ENCODE results near the gene DOCK11. TPM values are rescaled to one million over a fixed set of nuclear protein-coding genes. Genes with fewer than 3 reads are reported as not detected.
"Not testable (repeated sequence)": the region's sequence is repeated elsewhere in the genome, so short reads cannot be mapped to it uniquely, and the experiment has no call there.

Gene DOCK11
- 10 to 100 TPM; 19.7 to 21.3 (median 20.8) TPM for polyA plus RNA-seq (ENCODE audit: insufficient read length in 4 of 4)

DNA sequence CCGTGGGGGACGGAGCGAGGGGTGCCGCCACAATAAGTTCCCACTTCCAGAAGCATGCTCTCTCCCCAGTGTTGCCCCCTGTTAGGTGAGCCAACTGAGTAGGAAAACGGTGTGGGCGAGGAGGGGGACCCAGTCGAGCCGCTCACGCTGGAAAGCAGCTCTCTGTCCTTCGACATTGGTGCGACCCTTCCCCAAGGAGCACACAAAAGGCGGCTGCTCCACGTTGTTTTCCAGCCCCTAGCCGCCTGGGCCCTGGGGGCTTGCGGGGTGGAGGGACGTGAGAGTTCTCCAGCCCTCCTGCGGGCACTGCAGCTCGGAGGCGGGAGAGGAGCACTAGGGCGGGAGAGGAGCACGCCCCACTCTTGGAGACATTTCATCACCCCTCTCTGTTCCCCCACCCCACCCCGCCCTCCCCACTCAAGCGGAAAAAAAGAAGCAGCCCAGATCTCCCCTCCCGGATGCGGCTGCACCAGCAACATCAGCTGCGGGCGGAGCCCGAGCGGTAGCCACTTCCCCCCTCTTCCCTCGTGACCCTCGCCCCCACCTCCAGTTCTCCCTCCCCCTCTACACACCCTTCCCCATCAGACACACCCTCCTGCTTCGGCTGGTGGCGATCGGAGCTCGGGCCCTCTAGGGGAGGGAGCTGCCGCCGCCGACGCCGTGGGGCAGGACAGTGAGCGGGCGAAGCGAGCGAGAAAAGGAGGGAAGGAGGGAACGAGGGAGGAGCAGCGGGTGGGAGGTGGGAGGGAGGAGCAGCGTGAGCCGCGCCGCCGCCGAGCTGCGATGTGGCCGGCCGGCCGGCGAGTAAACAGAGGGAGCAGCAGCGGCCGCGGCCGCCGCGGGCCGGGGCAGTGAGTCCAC, at the start of gene DOCK11:
TSS of gene DOCK11 (plus strand) at position 755 of the 861 bp plus-strand sequence. CDS start 157 bp downstream, outside the sequence.
- peak in 2 of 4 donors; percentile 45 to 53 for DNase-seq (ENCODE audit: low read depth in 4 of 4, low spot score in 3 of 4)

DNA sequence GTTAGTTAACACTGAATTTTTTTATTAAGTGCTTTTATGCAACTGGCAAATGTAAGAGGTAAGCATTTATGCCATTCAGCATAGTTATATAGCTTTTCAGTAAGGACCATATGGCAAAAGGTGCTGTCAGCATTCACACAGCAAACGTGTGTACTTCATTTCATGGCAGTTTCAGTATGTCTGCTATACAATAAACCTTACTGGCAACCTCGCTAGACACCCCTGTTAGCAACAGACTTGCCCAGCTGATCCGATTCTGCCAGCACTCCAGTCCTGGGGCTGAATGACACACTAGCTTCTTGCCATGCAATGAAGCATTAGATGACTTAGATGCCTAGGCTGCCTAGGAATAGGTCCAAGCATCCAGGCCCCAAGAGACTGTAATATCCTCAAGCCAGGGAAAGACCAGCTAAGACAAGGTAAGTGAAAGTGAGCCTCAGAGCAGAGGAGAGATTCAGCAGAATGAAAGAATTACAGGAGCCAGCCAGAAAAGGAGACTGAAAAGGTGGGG, 47.3 kb upstream of the DOCK11 start:
- DNase-seq (ENCODE audit: low read depth in 4 of 4, low spot score in 3 of 4): no peak

- DNase-seq (ENCODE audit: low read depth in 4 of 4, low spot score in 3 of 4): no peak
Measured at GRCh38 chrX:118455013-118455412, 40.6 kb upstream of the DOCK11 start.

GRCh38 chrX:118459494-118459893, 36.1 kb upstream of the DOCK11 start:
- peak; percentile 1 to 18 (median 10) for DNase-seq (ENCODE audit: low read depth in 4 of 4, low spot score in 3 of 4)

DNA sequence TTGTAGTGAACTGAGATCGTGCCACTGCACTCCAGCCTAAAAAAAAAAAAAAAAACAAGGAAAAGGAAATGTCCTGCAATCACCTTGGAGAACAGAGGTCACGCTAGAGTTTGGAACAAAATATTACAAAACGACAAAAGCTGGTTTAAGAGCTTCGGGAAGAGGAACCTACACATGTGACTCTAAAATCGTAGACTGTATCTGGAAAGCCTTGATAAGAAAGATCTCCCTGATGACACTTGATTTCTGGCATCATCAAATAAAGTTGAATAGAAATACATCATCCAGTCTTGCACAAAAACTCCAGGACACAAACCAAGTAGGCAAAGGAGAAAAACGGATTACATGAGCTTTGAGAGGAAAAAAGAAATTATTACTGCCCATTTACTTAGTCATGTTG, 31.1 kb upstream of the DOCK11 start:
- no peak for DNase-seq (ENCODE audit: low read depth in 4 of 4, low spot score in 3 of 4)

- no peak for DNase-seq (ENCODE audit: low read depth in 4 of 4, low spot score in 3 of 4)
Measured at GRCh38 chrX:118468122-118468521, 27.5 kb upstream of the DOCK11 start.

- DNase-seq (ENCODE audit: low read depth in 4 of 4, low spot score in 3 of 4): not testable (repeated sequence)
Measured at GRCh38 chrX:118470721-118471347, 24.8 kb upstream of the DOCK11 start.

- DNase-seq (ENCODE audit: low read depth in 4 of 4, low spot score in 3 of 4): no peak
Measured at GRCh38 chrX:118474586-118474985, 21.0 kb upstream of the DOCK11 start.

DNA sequence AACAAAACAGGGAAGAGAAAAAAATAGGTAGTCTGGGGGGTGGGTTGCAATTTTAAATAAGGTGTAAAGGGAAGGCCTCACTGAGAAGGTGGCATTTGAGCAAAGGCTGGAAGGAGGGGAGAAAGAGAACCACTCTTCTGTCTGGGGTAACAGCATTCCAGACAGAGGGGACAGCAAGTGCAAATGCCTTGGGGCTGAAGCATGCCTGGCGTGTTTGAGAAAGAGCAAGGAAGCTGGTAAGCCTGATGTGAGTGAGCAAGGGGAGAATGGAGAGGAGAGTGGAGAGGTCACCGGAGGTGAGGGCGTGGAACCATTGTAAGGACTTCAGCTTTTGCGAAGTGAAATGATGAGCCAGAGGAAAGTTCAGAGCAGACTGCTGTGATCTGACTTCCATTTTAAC, 19.7 kb upstream of the DOCK11 start:
- DNase-seq (ENCODE audit: low read depth in 4 of 4, low spot score in 3 of 4): no peak

DNA sequence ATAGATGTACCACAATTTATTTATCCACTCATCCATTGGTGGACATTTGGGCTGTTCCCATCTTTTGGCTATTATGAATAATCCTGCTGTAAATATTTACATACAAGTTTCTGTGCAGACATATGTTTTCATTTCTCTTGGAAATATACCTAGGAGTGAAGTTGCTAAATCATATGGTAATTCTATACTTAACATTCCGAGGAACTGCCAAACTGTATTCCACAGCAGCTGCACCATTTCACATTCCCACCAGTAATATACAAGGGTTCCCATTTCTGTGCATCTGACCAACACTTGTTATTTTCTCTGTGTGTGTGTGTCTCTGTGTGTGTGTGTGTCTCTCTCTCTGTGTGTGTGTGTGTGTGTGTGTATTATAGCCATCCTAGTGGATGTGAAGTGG, 15.4 kb upstream of the DOCK11 start:
- no peak for DNase-seq (ENCODE audit: low read depth in 4 of 4, low spot score in 3 of 4)

GRCh38 chrX:118482384-118482783, 13.2 kb upstream of the DOCK11 start:
- not testable (repeated sequence) for DNase-seq (ENCODE audit: low read depth in 4 of 4, low spot score in 3 of 4)

DNA sequence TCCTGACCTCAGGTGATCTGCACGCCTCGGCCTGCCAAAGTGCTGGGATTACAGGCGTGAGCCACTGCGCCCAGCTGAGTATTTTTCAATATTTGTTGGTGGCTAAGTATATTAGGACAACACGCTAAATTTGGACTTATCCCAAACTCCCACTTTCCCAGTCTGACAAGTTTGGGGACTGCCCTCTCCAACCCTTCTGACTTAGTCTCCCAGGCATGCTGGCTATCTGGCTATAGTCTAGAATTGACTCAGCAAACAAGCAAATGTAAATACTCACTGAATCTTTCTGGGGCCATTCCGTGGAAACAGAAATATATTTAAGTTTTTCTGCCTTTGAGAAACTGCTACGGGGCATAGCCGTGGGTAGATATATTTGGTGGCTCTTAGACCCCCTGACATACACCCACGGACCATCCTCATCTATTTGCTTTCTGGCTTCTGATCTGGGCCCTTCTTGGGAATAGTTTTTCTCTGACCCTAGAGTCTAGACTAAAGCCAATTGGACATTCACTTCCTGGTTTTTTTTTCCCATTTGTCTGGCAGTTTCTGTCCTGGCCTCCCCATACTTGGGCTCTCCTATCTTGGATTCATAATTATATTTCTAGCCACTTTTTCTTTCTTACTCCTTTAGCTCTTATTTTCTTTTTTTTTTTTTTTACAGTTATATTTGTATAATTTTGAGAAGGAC, 11.3 kb upstream of the DOCK11 start:
- no peak for DNase-seq (ENCODE audit: low read depth in 4 of 4, low spot score in 3 of 4)

- not testable (repeated sequence) for DNase-seq (ENCODE audit: low read depth in 4 of 4, low spot score in 3 of 4)
Measured at GRCh38 chrX:118486693-118487092, 8.9 kb upstream of the DOCK11 start.

DNA sequence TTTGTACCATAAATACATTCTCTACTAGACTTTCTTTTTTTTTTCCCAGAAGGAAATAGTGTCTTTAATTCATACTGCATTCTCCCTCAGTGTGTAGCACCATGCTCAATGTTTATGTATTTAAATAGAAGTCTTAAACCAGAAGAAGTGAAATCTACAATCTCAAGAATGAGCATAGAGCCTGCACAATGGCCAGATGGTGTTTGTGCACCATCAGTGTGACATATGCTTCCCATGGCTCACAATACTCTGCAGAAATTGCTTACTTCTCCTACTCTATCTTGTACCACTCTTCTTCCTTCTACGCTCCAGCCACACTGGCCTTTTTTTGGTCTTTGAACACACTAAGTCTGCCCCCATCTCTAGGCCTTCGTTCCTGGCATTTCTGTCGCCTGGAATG, 2.6 kb upstream of the DOCK11 start:
- no peak for DNase-seq (ENCODE audit: low read depth in 4 of 4, low spot score in 3 of 4)

DNA sequence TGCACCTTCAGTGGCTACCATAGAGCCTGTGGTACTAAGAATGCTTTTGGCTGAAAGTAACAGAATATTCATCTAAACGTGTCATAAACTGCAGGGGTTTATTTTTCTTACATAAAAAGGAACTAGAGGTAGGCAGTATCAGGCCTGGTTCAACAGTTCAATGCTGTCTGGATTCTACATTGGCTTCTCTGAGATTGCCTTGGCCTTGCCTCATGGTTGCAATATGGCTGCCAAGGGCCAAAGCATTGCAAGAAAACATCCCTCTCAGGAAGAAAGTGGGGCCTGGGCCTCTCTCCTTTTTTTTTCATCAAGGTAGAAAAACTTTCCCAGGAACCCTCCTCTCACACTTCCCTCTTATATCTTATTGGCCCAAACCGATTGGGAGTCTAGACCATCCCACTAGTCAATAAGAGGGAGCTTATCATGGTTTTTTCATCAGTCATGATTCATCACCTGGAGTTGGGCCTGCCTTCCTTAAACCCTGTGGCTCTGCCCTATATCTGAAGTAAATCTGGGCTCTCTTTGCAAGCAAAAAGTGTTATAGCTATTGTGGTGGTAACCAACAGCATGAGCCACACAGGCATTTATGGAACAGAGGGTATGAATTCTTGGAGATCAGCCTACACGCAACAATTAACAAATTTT, 1.8 kb upstream of the DOCK11 start:
- DNase-seq (ENCODE audit: low read depth in 4 of 4, low spot score in 3 of 4): no peak

GRCh38 chrX:118495958-118496762, 545 bp downstream of the DOCK11 start:
- no peak for DNase-seq (ENCODE audit: low read depth in 4 of 4, low spot score in 3 of 4)

DNA sequence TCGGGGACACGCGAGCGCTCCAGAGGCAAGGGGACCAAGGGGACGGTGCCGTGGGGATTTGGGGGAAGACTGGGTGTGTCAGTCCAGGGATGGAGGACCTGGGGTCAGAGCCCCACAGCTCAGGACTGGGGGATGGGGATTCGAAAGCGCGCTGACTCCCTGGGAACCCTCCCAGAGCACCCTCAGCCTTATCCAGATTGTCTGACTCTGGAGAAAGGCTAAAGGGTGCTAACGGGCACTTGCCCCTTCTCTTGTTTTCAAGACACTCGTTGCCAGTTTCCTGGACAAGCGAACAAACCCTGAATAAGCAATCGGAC, 1.1 kb downstream of the DOCK11 start:
- no peak for DNase-seq (ENCODE audit: low read depth in 4 of 4, low spot score in 3 of 4)

DNA sequence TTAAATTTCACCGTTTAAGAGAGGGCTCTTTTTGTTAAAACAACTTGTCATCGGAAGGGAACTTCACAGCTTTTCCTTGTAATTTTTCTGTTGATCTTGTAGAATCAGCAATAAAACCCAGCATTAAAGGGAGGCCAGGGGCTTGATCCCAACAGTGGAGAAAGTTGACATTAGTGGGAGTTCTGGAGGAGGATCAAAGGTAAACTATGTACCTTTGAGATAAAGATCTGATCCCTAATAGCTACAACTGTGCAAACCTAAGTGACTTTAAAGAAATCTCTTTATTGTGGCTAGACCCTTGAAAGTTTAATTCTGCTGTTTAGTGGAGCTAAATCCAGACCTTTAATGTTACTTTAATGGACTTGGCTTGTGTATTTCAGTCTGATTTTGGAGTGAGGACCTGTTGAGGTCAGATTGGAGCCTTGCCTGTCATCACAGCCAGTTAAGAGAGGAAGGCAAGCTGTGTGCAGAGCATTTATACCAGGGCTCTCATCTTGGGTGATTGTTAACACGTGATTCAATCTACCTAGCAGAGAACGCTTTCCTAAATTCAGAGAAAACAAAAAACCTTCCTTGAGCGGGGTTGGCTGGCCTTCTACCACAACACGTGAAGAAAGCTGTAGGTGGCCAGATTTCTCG, 1.7 kb downstream of the DOCK11 start:
- DNase-seq (ENCODE audit: low read depth in 4 of 4, low spot score in 3 of 4): no peak

DNA sequence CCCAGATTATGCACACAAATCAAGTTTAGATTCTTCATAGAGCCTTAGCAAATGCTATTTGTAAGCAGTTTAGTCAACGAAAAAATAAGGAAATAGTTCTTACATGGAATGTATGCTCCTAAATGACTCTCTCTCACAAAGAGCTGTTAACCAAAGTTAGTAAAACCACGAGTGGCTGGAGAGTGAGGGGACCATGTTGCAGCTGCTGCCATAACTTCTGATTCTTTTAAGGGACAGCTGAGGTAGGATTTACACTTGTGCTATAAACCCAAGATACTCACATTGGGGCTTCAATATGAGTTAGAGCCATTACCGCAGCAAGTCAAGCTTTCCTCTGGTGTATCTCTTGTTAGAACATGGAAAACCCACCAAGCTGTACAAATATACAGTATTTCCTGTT, 2.7 kb downstream of the DOCK11 start:
- DNase-seq (ENCODE audit: low read depth in 4 of 4, low spot score in 3 of 4): no peak

- no peak for DNase-seq (ENCODE audit: low read depth in 4 of 4, low spot score in 3 of 4)
Measured at GRCh38 chrX:118498755-118499154, 3.1 kb downstream of the DOCK11 start.
